ENCODE results near the gene ROGDI. TPM values are rescaled to one million over a fixed set of nuclear protein-coding genes. Genes with fewer than 3 reads are reported as not detected.

Gene ROGDI
- total RNA-seq, 1 donor from 2014 or later: 21.3 TPM

DNA sequence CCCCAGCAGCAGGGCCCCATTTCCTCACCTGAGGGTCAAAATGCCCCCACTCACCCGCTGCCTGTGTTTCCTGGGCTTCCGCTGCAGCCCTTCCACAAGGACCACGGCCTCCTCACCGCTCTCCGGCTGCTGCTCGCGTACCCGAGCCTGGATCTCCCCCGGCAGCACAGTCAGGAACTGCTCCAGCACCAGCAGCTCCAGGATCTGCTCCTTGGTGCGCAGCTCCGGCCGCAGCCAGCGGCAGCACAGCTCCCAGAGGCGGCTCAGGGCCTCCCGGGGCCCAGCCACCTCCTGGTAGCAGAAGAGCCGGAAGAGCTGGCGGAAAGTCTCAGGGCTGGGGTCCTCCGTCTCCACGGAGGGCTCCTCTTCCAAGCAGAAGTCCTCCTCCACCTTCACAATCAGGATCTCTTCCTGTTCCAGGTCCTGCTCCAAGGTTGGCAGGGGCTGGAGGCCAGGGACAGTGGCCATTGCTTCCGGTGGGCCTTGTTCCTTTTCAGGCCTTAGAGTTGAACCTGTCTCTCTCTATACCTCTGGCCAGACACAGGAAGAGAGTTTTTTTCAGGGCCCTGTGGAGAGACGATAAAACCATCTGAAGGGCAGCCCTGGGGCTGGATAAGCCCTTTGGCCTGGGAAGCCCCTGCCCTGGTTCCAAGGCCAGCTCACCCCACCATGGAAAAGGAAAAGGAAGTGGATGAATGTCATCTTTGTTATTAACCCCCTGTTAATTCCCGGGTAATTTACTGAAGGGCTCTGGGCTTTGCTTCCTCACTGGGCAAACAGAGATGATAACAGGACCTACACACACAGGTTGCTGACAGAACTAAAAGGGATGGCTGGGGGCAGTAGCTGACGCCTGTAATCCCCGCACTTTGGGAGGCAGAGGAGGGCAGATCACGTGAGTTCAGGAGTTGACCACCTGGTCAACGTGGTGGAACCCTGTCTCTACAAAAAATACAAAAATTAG is 36.6 kb downstream of the ROGDI start:
- ATAC-seq: no peak

- ATAC-seq: no peak
Observed at GRCh38 chr16:4763791-4764190, 38.6 kb downstream of the ROGDI start.

DNA sequence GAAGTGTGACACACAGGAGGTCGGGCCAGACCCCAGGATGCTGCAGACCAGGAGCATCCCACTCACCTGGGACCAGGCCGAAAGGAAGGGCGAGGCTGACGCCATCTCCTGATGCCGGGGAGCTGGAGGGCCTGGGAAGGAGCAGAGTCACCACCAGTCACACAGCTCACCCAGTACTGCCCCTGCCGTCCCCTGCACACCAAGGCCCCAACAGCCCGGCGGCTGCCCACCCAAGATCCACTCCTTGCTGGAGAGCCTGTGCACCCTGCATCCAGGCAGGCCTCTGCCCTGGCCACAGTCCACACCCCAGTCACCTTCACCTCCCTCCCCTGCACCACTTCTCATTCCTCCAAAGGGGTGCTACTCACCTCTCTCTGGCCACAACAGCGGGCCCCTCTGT is 40.2 kb downstream of the ROGDI start:
- no peak for ATAC-seq

DNA sequence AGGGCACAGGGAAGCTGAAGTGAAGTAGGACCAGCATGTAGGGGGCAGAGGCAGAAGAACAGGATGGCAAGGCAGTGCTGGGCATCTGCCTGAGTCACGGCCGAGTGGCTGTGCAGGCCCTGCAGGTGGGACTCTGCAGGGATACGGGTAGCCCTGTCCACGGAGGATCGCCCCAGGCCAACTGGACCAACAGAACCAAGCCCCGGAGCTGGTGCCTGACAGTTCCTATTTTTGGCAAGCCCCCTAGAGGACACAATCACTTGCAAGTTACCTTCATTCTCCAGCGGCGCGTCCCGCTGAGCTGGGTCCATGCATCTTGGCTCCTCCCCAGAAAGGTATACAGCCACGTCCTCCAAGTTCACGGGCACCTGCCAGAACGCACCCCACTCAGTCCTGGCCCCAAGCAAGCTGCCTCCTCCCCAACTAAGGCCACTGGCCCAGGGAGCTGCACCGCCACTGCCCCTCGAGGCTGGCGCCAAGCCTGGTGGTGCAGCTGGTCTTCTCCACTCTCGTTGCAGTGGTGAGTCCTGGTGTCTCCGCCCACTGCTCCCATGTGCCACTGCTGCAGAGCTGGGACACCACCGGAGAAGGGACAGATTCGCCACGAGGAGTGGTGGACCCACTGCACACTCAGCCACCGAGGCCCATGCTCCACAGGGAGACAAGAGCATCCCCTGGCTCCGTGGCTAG is 42.1 kb downstream of the ROGDI start:
- no peak for ATAC-seq

- ATAC-seq: peak; percentile 56
Observed at GRCh38 chr16:4755687-4756086, 46.7 kb downstream of the ROGDI start.

DNA sequence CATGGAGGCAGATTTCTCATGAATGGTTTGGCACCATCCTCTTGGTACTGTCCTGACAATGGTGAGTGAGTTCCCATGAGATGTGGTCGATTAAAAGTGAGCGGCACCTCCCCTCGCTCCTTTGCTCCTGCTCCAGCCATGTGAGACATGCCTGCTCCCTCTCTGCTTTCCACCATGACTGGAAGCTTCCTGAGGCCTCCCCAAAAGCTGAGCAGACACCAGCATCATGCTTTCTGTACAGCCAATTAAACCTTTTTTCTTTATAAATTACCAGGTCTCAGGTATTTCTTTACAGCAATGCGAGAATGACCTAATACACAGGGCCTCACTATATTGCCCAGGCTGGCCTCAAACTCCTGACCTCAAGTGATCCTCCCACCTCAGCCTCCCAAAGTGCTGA is 47.6 kb downstream of the ROGDI start:
- no peak for ATAC-seq

GRCh38 chr16:4753227-4753626 is 49.2 kb downstream of the ROGDI start:
- no peak for ATAC-seq

DNA sequence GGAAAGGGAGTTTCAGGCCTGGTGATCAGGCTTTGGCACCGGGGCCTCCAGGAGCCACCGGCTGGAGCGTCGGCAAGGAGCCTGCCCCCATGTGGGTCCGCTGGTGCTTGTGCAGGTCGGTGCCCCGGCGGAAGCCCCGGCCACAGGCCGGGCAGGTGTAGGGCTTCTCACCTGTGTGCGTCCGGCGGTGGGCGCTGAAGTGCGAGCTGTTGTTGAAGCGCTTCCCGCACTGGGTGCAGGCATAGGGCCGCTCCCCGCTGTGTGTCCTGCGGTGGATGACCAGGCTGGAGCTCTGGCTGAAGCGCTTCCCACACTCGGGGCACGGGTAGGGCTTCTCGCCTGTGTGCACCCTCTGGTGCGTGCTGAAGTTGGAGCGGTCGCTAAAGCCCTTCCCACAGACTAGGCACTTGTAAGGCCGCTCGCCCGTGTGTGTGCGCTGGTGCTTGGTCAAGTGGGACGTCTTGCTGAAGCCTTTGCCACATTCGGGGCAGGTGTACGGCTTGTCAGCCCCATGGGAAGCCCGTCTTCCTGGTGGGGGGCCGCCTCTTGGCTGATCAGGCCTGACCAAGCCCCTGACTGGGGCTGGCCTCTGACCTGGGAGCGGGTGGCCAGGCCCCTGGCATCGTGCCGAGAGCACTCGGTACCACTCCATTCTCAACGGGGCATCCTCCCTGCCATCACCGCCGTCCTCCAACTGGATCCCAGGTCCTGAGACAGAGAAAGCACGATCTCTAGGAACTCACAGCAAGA is 49.9 kb downstream of the ROGDI start:
- no peak for ATAC-seq

- ATAC-seq: no peak
Observed at GRCh38 chr16:4750896-4751295, 51.5 kb downstream of the ROGDI start.

GRCh38 chr16:4749700-4750257 is 52.7 kb downstream of the ROGDI start:
- no peak for ATAC-seq

DNA sequence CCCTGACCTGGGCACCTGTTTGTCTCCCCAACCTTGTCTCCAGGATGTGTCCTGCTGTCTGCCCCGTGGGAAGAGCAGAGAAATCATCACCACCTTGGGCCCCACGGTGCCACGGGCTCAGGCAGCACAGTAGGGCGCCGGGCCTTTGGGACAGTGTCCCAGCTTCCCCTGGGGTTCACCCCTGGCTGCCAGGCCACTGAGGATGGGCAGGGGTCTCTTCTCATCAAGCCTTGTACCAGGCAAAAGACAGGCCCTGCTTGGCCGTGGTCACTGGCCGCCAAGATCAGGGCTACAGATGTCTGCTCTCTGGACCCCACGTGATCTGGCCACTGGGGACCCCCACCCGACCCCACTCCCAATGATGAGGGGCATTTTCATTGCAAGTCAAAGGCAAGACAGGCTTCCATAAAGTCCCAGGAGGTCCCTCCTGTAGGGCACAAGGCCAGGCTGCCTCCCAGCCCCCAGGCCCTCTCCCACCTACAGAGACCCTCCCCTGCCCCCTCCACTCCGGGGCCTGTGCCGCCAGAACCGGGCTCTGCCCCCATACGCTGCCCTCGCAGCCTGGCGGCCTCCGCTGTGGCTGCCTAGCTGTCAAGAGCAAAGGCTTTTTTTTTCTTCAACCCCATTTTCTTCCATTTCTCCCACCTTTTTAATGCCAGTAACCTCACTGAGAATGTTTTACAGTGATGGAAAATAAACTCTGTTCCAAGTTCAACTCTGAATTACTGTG is 53.6 kb downstream of the ROGDI start:
- no peak for ATAC-seq

- no peak for ATAC-seq
Observed at GRCh38 chr16:4747906-4748681, 54.3 kb downstream of the ROGDI start.

DNA sequence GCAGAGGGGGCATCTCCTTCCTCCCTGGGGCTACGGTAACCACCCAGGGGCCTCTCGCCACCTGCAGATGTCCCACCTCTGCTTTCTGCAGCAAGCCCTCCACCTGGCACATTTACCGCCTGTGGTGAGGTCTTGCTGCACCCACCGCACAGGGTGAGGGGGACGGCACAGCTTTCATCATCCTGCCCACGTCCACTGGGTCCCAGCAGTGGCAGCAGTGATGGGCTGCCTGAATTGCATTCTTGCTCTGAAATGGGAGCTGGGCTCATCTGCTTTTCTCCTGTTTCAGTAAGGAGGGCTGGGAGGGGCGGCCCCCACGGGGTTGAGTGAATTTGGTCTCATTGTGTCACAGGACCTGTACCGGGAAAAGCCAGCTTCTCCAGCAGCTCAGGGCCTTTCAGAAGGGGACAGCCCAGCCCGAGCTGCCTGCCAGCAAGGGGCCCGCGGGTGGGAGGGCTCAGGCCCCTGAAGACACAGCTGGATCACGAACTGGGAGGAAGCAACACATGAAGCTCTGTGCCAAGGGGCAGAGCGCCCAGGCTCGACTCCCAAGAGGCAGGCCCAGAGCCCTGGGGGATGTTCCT is 55.4 kb downstream of the ROGDI start:
- ATAC-seq: no peak

Other genes starting within 250 kb of the ROGDI start
- 0.04 TPM for gene C16orf96, start 246.3 kb downstream of the ROGDI start, total RNA-seq
- gene UBALD1, start 187.7 kb downstream of the ROGDI start, total RNA-seq: 12.7 TPM
- 19.2 TPM for gene MGRN1, start 177.8 kb downstream of the ROGDI start, total RNA-seq
- gene NUDT16L1, start 109.1 kb downstream of the ROGDI start, total RNA-seq: 24.2 TPM
- 8.1 TPM for gene ANKS3, start 68.4 kb downstream of the ROGDI start, total RNA-seq
- gene DNAAF8, start 68.1 kb downstream of the ROGDI start, total RNA-seq: 0.28 TPM
- gene ZNF500, start 35.5 kb downstream of the ROGDI start, total RNA-seq: 5.2 TPM
- not detected for gene SEPTIN12, start 14.3 kb downstream of the ROGDI start, total RNA-seq
- 12.9 TPM for gene SMIM22, start 7.3 kb downstream of the ROGDI start, total RNA-seq
- gene GLYR1, start 44.7 kb upstream of the ROGDI start, total RNA-seq: 49.9 TPM
- gene UBN1, start 44.8 kb upstream of the ROGDI start, total RNA-seq: 12.0 TPM
- gene PPL, start 134.5 kb upstream of the ROGDI start, total RNA-seq: 705 TPM
- gene SEC14L5, start 155.7 kb upstream of the ROGDI start, total RNA-seq: 1.2 TPM
- 6.0 TPM for gene NAGPA, start 231.3 kb upstream of the ROGDI start, total RNA-seq